ENCODE data around the gene SRGAP2C. TPM values are rescaled to one million over a fixed set of nuclear protein-coding genes. Genes with fewer than 3 reads are reported as not detected.
"Not testable (repeated sequence)": the region's sequence is repeated elsewhere in the genome, so short reads cannot be mapped to it uniquely, and the experiment has no call there.

SRGAP2C gene
- total and polyA plus RNA-seq, 9 donors = 12.4 to 32.4 (median 21.3) TPM

GRCh38 chr1:121254618-121255017, 69.8 kb downstream of the SRGAP2C start:
- not testable (repeated sequence) for H3K4me1 ChIP-seq (ENCODE audit: control insufficient read depth, insufficient read depth, low read length); H3K36me3 ChIP-seq (ENCODE audit: control insufficient read depth, insufficient read depth, low read length); H3K27ac ChIP-seq (ENCODE audit: low read length); DNase-seq; H3K9me3 ChIP-seq (replicated peaks; ENCODE audit: control insufficient read depth, low read depth, low read length); H3K27me3 ChIP-seq (ENCODE audit: control insufficient read depth, insufficient read depth, low read length); H3K4me3 ChIP-seq (ENCODE audit: low read length)

- not testable (repeated sequence) for H3K4me3 ChIP-seq (ENCODE audit: low read length); H3K27me3 ChIP-seq (ENCODE audit: control insufficient read depth, insufficient read depth, low read length); H3K9me3 ChIP-seq (replicated peaks; ENCODE audit: control insufficient read depth, low read depth, low read length); H3K36me3 ChIP-seq (ENCODE audit: control insufficient read depth, insufficient read depth, low read length); DNase-seq; H3K4me1 ChIP-seq (ENCODE audit: control insufficient read depth, insufficient read depth, low read length); H3K27ac ChIP-seq (ENCODE audit: low read length)
- no CpG with 5 or more reads among the region's 2 CpGs for WGBS (ENCODE audit: insufficient coverage)
Measured at GRCh38 chr1:121257632-121258031, 72.9 kb downstream of the SRGAP2C start.

- not testable (repeated sequence) for H3K36me3 ChIP-seq (ENCODE audit: control insufficient read depth, insufficient read depth, low read length); H3K9me3 ChIP-seq (replicated peaks; ENCODE audit: control insufficient read depth, low read depth, low read length); H3K4me3 ChIP-seq (ENCODE audit: low read length); H3K4me1 ChIP-seq (ENCODE audit: control insufficient read depth, insufficient read depth, low read length); DNase-seq; H3K27ac ChIP-seq (ENCODE audit: low read length); H3K27me3 ChIP-seq (ENCODE audit: control insufficient read depth, insufficient read depth, low read length)
- WGBS (ENCODE audit: insufficient coverage) = no CpG with 5 or more reads among the region's 2 CpGs
Measured at GRCh38 chr1:121258134-121258533, 73.4 kb downstream of the SRGAP2C start.

- not testable (repeated sequence) for H3K27ac ChIP-seq (ENCODE audit: low read length); H3K9me3 ChIP-seq (replicated peaks; ENCODE audit: control insufficient read depth, low read depth, low read length); H3K4me1 ChIP-seq (ENCODE audit: control insufficient read depth, insufficient read depth, low read length); DNase-seq; H3K27me3 ChIP-seq (ENCODE audit: control insufficient read depth, insufficient read depth, low read length); H3K4me3 ChIP-seq (ENCODE audit: low read length); H3K36me3 ChIP-seq (ENCODE audit: control insufficient read depth, insufficient read depth, low read length)
- 20% methylated on average over 1 of the region's 2 CpGs for WGBS (ENCODE audit: insufficient coverage)
Measured at GRCh38 chr1:121260205-121260604, 75.4 kb downstream of the SRGAP2C start.

GRCh38 chr1:121262163-121262562, 77.4 kb downstream of the SRGAP2C start:
- H3K27me3 ChIP-seq (ENCODE audit: control insufficient read depth, insufficient read depth, low read length); H3K27ac ChIP-seq (ENCODE audit: low read length); H3K4me1 ChIP-seq (ENCODE audit: control insufficient read depth, insufficient read depth, low read length); DNase-seq; H3K4me3 ChIP-seq (ENCODE audit: low read length); H3K9me3 ChIP-seq (replicated peaks; ENCODE audit: control insufficient read depth, low read depth, low read length); H3K36me3 ChIP-seq (ENCODE audit: control insufficient read depth, insufficient read depth, low read length): not testable (repeated sequence)
- WGBS (ENCODE audit: insufficient coverage) = no CpG with 5 or more reads among the region's 2 CpGs

- not testable (repeated sequence) for H3K27me3 ChIP-seq (ENCODE audit: control insufficient read depth, insufficient read depth, low read length); H3K4me1 ChIP-seq (ENCODE audit: control insufficient read depth, insufficient read depth, low read length); H3K27ac ChIP-seq (ENCODE audit: low read length); DNase-seq; H3K4me3 ChIP-seq (ENCODE audit: low read length); H3K36me3 ChIP-seq (ENCODE audit: control insufficient read depth, insufficient read depth, low read length); H3K9me3 ChIP-seq (replicated peaks; ENCODE audit: control insufficient read depth, low read depth, low read length)
- no CpG with 5 or more reads among the region's 1 CpG for WGBS (ENCODE audit: insufficient coverage)
Measured at GRCh38 chr1:121263789-121264244, 79.0 kb downstream of the SRGAP2C start.

GRCh38 chr1:121267072-121267471, 82.3 kb downstream of the SRGAP2C start:
- H3K36me3 ChIP-seq (ENCODE audit: control insufficient read depth, insufficient read depth, low read length) = not testable (repeated sequence)
- no CpG with 5 or more reads among the region's 4 CpGs for WGBS (ENCODE audit: insufficient coverage)

GRCh38 chr1:121269309-121269708, 84.5 kb downstream of the SRGAP2C start:
- DNase-seq; H3K27me3 ChIP-seq (ENCODE audit: control insufficient read depth, insufficient read depth, low read length); H3K36me3 ChIP-seq (ENCODE audit: control insufficient read depth, insufficient read depth, low read length); H3K27ac ChIP-seq (ENCODE audit: low read length); H3K9me3 ChIP-seq (replicated peaks; ENCODE audit: control insufficient read depth, low read depth, low read length); H3K4me1 ChIP-seq (ENCODE audit: control insufficient read depth, insufficient read depth, low read length); H3K4me3 ChIP-seq (ENCODE audit: low read length): not testable (repeated sequence)
- WGBS (ENCODE audit: insufficient coverage) = no CpG with 5 or more reads among the region's 1 CpG

More at GRCh38 chr1:121267072-121267471, 82.3 kb downstream of the SRGAP2C start:
- not testable (repeated sequence) for H3K4me1 ChIP-seq (ENCODE audit: control insufficient read depth, insufficient read depth, low read length); DNase-seq; H3K4me3 ChIP-seq (ENCODE audit: low read length); H3K9me3 ChIP-seq (replicated peaks; ENCODE audit: control insufficient read depth, low read depth, low read length); H3K27ac ChIP-seq (ENCODE audit: low read length); H3K27me3 ChIP-seq (ENCODE audit: control insufficient read depth, insufficient read depth, low read length)

- H3K9me3 ChIP-seq (replicated peaks; ENCODE audit: control insufficient read depth, low read depth, low read length); H3K27me3 ChIP-seq (ENCODE audit: control insufficient read depth, insufficient read depth, low read length); H3K27ac ChIP-seq (ENCODE audit: low read length); H3K4me1 ChIP-seq (ENCODE audit: control insufficient read depth, insufficient read depth, low read length); H3K36me3 ChIP-seq (ENCODE audit: control insufficient read depth, insufficient read depth, low read length); H3K4me3 ChIP-seq (ENCODE audit: low read length); DNase-seq: not testable (repeated sequence)
- no CpG with 5 or more reads among the region's 3 CpGs for WGBS (ENCODE audit: insufficient coverage)
Measured at GRCh38 chr1:121269973-121270372, 85.2 kb downstream of the SRGAP2C start.

- H3K27me3 ChIP-seq (ENCODE audit: control insufficient read depth, insufficient read depth, low read length); H3K4me3 ChIP-seq (ENCODE audit: low read length); H3K9me3 ChIP-seq (replicated peaks; ENCODE audit: control insufficient read depth, low read depth, low read length); H3K4me1 ChIP-seq (ENCODE audit: control insufficient read depth, insufficient read depth, low read length); H3K36me3 ChIP-seq (ENCODE audit: control insufficient read depth, insufficient read depth, low read length); H3K27ac ChIP-seq (ENCODE audit: low read length): not testable (repeated sequence)
- no CpG with 5 or more reads among the region's 4 CpGs for WGBS (ENCODE audit: insufficient coverage)
- peak; percentile 4 for DNase-seq
Measured at GRCh38 chr1:121271143-121271715, 86.5 kb downstream of the SRGAP2C start.

- H3K4me3 ChIP-seq (ENCODE audit: low read length); H3K9me3 ChIP-seq (replicated peaks; ENCODE audit: control insufficient read depth, low read depth, low read length); H3K4me1 ChIP-seq (ENCODE audit: control insufficient read depth, insufficient read depth, low read length); H3K27ac ChIP-seq (ENCODE audit: low read length); H3K27me3 ChIP-seq (ENCODE audit: control insufficient read depth, insufficient read depth, low read length); H3K36me3 ChIP-seq (ENCODE audit: control insufficient read depth, insufficient read depth, low read length): not testable (repeated sequence)
- no CpG with 5 or more reads among the region's 2 CpGs for WGBS (ENCODE audit: insufficient coverage)
- DNase-seq = peak; percentile 1
Measured at GRCh38 chr1:121275435-121275834, 90.7 kb downstream of the SRGAP2C start.

Measured in muscle of leg (tissue), 11 donors.